ENCODE data around the gene DBF4. TPM values are rescaled to one million over a fixed set of nuclear protein-coding genes. Genes with fewer than 3 reads are reported as not detected.
A peak's percentile ranks its signal among the peaks of the same experiment; 100 is the strongest.

Gene DBF4
- total and polyA plus RNA-seq, 9 of the 15 experiments (the other 6 are each of a cell fraction or from before 2014, with no cell fraction given): 37.8 to 145 (median 104) TPM

DNA sequence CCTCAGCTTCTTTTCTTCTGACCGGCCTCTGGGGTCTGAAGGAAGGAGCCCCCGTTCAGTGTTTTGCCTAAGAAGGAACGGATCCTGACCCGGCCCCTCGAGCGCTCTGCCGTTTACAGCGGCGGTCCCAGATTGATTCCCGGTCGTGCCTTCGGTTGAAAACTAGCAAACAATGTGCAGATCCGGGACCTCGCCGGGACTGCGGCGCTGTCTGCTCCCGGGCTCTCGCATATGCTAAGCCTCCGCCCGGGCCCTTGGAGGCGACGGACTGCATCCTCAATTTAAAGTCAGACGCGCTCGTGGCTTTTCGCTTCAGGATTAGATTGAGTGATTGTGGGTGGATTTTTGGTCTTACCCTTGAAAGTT is 559 bp downstream of the DBF4 start (continued):
- TF ChIP-seq TEAD1 (CRISPR knock-in tag; IDR thresholded peaks at IDR 0.05) (peak in 1 of 2 experiments; percentile 58; a peak in 2 of 4 replicates), ZBTB7A (IDR thresholded peaks at IDR 0.05; ENCODE audit: borderline replicate concordance, control insufficient read depth, low read depth, low read length) (no peak), MED1 (CRISPR knock-in tag; IDR thresholded peaks at IDR 0.05; ENCODE audit: borderline replicate concordance) (no peak), MXI1 (IDR thresholded peaks at IDR 0.05; ENCODE audit: low read depth, low read length) (0 out of 2 replicates have a peak, but pooled peaks have one; percentile 22), CCNT2 (IDR thresholded peaks at IDR 0.05; ENCODE audit: borderline replicate concordance, extremely low read depth, insufficient read length, low read depth, low read length) (peak; percentile 19), ARNT (IDR thresholded peaks at IDR 0.05) (0 out of 4 replicates have a peak, but pooled peaks of 1 of the 2 experiments have one; percentile 0), NR3C1 (CRISPR knock-in tag; IDR thresholded peaks at IDR 0.05) (peak; percentile 19; the same call in 1 of the 2 replicates), ZNF197 (CRISPR knock-in tag; IDR thresholded peaks at IDR 0.05; ENCODE audit: low read depth) (0 out of 2 replicates have a peak, but pooled peaks have one; percentile 40)
- TF ChIP-seq, protein P1, sequence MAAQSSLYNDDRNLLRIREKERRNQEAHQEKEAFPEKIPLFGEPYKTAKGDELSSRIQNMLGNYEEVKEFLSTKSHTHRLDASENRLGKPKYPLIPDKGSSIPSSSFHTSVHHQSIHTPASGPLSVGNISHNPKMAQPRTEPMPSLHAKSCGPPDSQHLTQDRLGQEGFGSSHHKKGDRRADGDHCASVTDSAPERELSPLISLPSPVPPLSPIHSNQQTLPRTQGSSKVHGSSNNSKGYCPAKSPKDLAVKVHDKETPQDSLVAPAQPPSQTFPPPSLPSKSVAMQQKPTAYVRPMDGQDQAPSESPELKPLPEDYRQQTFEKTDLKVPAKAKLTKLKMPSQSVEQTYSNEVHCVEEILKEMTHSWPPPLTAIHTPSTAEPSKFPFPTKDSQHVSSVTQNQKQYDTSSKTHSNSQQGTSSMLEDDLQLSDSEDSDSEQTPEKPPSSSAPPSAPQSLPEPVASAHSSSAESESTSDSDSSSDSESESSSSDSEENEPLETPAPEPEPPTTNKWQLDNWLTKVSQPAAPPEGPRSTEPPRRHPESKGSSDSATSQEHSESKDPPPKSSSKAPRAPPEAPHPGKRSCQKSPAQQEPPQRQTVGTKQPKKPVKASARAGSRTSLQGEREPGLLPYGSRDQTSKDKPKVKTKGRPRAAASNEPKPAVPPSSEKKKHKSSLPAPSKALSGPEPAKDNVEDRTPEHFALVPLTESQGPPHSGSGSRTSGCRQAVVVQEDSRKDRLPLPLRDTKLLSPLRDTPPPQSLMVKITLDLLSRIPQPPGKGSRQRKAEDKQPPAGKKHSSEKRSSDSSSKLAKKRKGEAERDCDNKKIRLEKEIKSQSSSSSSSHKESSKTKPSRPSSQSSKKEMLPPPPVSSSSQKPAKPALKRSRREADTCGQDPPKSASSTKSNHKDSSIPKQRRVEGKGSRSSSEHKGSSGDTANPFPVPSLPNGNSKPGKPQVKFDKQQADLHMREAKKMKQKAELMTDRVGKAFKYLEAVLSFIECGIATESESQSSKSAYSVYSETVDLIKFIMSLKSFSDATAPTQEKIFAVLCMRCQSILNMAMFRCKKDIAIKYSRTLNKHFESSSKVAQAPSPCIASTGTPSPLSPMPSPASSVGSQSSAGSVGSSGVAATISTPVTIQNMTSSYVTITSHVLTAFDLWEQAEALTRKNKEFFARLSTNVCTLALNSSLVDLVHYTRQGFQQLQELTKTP (IDR thresholded peaks at IDR 0.05; ENCODE audit: low read depth in 1 of 2, partially characterized antibody in 2 of 2): peak in 1 of 2 experiments; percentile 22
- TF ChIP-seq, protein P2, sequence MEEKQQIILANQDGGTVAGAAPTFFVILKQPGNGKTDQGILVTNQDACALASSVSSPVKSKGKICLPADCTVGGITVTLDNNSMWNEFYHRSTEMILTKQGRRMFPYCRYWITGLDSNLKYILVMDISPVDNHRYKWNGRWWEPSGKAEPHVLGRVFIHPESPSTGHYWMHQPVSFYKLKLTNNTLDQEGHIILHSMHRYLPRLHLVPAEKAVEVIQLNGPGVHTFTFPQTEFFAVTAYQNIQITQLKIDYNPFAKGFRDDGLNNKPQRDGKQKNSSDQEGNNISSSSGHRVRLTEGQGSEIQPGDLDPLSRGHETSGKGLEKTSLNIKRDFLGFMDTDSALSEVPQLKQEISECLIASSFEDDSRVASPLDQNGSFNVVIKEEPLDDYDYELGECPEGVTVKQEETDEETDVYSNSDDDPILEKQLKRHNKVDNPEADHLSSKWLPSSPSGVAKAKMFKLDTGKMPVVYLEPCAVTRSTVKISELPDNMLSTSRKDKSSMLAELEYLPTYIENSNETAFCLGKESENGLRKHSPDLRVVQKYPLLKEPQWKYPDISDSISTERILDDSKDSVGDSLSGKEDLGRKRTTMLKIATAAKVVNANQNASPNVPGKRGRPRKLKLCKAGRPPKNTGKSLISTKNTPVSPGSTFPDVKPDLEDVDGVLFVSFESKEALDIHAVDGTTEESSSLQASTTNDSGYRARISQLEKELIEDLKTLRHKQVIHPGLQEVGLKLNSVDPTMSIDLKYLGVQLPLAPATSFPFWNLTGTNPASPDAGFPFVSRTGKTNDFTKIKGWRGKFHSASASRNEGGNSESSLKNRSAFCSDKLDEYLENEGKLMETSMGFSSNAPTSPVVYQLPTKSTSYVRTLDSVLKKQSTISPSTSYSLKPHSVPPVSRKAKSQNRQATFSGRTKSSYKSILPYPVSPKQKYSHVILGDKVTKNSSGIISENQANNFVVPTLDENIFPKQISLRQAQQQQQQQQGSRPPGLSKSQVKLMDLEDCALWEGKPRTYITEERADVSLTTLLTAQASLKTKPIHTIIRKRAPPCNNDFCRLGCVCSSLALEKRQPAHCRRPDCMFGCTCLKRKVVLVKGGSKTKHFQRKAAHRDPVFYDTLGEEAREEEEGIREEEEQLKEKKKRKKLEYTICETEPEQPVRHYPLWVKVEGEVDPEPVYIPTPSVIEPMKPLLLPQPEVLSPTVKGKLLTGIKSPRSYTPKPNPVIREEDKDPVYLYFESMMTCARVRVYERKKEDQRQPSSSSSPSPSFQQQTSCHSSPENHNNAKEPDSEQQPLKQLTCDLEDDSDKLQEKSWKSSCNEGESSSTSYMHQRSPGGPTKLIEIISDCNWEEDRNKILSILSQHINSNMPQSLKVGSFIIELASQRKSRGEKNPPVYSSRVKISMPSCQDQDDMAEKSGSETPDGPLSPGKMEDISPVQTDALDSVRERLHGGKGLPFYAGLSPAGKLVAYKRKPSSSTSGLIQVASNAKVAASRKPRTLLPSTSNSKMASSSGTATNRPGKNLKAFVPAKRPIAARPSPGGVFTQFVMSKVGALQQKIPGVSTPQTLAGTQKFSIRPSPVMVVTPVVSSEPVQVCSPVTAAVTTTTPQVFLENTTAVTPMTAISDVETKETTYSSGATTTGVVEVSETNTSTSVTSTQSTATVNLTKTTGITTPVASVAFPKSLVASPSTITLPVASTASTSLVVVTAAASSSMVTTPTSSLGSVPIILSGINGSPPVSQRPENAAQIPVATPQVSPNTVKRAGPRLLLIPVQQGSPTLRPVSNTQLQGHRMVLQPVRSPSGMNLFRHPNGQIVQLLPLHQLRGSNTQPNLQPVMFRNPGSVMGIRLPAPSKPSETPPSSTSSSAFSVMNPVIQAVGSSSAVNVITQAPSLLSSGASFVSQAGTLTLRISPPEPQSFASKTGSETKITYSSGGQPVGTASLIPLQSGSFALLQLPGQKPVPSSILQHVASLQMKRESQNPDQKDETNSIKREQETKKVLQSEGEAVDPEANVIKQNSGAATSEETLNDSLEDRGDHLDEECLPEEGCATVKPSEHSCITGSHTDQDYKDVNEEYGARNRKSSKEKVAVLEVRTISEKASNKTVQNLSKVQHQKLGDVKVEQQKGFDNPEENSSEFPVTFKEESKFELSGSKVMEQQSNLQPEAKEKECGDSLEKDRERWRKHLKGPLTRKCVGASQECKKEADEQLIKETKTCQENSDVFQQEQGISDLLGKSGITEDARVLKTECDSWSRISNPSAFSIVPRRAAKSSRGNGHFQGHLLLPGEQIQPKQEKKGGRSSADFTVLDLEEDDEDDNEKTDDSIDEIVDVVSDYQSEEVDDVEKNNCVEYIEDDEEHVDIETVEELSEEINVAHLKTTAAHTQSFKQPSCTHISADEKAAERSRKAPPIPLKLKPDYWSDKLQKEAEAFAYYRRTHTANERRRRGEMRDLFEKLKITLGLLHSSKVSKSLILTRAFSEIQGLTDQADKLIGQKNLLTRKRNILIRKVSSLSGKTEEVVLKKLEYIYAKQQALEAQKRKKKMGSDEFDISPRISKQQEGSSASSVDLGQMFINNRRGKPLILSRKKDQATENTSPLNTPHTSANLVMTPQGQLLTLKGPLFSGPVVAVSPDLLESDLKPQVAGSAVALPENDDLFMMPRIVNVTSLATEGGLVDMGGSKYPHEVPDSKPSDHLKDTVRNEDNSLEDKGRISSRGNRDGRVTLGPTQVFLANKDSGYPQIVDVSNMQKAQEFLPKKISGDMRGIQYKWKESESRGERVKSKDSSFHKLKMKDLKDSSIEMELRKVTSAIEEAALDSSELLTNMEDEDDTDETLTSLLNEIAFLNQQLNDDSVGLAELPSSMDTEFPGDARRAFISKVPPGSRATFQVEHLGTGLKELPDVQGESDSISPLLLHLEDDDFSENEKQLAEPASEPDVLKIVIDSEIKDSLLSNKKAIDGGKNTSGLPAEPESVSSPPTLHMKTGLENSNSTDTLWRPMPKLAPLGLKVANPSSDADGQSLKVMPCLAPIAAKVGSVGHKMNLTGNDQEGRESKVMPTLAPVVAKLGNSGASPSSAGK (IDR thresholded peaks at IDR 0.05): peak; percentile 81

Data from K562 (cell line).